Lung (tissue), 12 donors: ENCODE results near the gene CPS1. TPM values are rescaled to one million over a fixed set of nuclear protein-coding genes. Genes with fewer than 3 reads are reported as not detected.

Experiments
- ATAC-seq: fragments of 200-7000 bp; cut with Tn5 transposase; one replicate; pipeline ENCODE4 v1.9.1; 2020; ENCODE audit warnings: moderate number of reproducible peaks; ENCODE audit not compliant: insufficient read depth, low FRiP score
- DNase-seq, 3 donors: peaks; one replicate each; pipeline ENCODE4 v3.0.0-alpha.2; 2013 to 2017
- H3K27ac ChIP-seq, 2 donors: one replicate each; pipeline ENCODE4 v1.5.1; 2013; ENCODE audit warnings: mild to moderate bottlenecking in 2 of 2, moderate library complexity in 2 of 2, control low read depth in 1 of 2, inconsistent platforms in 1 of 2, low read depth in 1 of 2, low read length in 1 of 2
- H3K27me3 ChIP-seq, 3 donors: one replicate each; pipeline ENCODE4 v1.5.1; 2013; ENCODE audit warnings: low read length in 2 of 3; ENCODE audit not compliant: control insufficient read depth in 3 of 3, insufficient read depth in 3 of 3
- H3K36me3 ChIP-seq, 4 donors: one replicate each; pipeline ENCODE4 v1.5.1; 2013; ENCODE audit warnings: low read length in 4 of 4, mild to moderate bottlenecking in 1 of 4, moderate library complexity in 1 of 4; ENCODE audit not compliant: control insufficient read depth in 4 of 4, insufficient read depth in 4 of 4
- H3K4me1 ChIP-seq, 5 donors: one replicate each; pipeline ENCODE4 v1.5.1; 2013; ENCODE audit warnings: low read length in 5 of 5, mild to moderate bottlenecking in 2 of 5, moderate library complexity in 1 of 5; ENCODE audit not compliant: control insufficient read depth in 5 of 5, insufficient read depth in 5 of 5
- H3K4me3 ChIP-seq: one replicate; pipeline ENCODE4 v1.5.1; 2013; ENCODE audit warnings: mild to moderate bottlenecking, control low read depth, moderate library complexity
- H3K9ac ChIP-seq, 2 donors: one replicate each; pipeline ENCODE4 v1.5.1; 2013; ENCODE audit warnings: low read length in 2 of 2, control low read depth in 1 of 2; ENCODE audit not compliant: insufficient read depth in 1 of 2
- H3K9me3 ChIP-seq, 4 donors: one replicate each; pipeline ENCODE4 v1.5.1; 2013; ENCODE audit warnings: low read length in 3 of 4, mild to moderate bottlenecking in 1 of 4, moderate library complexity in 1 of 4; ENCODE audit not compliant: control insufficient read depth in 4 of 4, insufficient read depth in 3 of 4
- WGBS, 2 donors: extraction: QIAGEN DNeasy Blood & Tissue Kit; methylation state at CpG; one replicate each; pipeline ENCODE4 v1.1.7; 2013; 5-methylcytosine and 5-hydroxymethylcytosine counted together
- polyA plus RNA-seq, 2 donors: library from polyadenylated mRNA; stranded (reverse); fragments of 200-250 nt; gene quantifications; one replicate each; pipeline ENCODE4 v1.2.1, GENCODE V29; 2013
- total RNA-seq, 2 donors: library from RNA; depleted of rRNA in 1 of 2; stranded (reverse); fragments of >200 nt in 1 of 2; gene quantifications; one replicate each; pipeline ENCODE4 v1.2.1, GENCODE V29; 2014 to 2021
- TF ChIP-seq, protein P1 (sequence below): IDR thresholded peaks from 2 replicates; pipeline ENCODE4 v1.5.1; 2012; ENCODE audit warnings: mild to moderate bottlenecking; ENCODE audit errors: control extremely low read depth, extremely low read depth
- donor health status: control.
- donor health status: control.
- donor health status: Bipolar disorder and iron deficiency.
- donor health status: healthy.
- donor health status: DM: yes; HTN: yes; CAD: no.

CPS1 gene
- total and polyA plus RNA-seq, 4 donors: 0.35 to 5.0 (median 1.9) TPM

DNA sequence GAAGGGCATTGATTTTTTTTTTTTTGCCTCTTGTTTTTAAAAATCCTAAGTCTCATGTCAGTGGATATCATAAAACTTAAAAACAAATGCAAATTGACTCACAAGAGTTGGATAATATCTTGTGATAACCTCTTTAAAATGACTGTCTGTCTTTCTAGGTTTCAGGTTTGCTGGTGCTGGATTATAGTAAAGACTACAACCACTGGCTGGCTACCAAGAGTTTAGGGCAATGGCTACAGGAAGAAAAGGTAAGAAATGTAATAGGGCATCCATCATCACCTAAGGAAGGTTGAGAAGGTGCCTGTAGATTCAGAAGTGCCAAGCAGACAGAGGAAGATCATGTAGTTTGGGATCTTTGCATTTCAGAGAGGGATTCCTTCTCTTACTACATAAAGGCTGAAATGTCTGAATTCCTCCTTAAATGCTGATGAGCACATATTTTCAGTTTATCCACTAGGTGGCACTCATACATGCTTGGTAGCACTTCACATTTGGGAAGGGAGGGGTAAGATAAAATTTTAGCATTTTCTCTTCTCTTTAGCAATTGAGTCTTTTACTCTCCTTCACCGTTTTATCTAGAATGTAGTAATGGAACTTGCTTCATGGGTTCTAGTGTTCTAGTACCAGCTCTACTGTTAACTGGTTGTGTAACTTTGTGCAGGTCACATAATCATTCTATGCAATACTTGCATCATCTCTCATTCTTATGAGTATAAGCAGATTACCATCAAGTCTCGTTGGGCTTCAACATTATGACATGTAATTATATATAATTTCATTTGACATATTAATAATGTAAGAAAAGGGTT is 21.1 kb downstream of the CPS1 start:
- no peak overlapping the region for H3K4me3 ChIP-seq
- H3K9ac ChIP-seq: no peak overlapping the region
- peak; percentile 58 for ATAC-seq
- TF ChIP-seq, protein P1, sequence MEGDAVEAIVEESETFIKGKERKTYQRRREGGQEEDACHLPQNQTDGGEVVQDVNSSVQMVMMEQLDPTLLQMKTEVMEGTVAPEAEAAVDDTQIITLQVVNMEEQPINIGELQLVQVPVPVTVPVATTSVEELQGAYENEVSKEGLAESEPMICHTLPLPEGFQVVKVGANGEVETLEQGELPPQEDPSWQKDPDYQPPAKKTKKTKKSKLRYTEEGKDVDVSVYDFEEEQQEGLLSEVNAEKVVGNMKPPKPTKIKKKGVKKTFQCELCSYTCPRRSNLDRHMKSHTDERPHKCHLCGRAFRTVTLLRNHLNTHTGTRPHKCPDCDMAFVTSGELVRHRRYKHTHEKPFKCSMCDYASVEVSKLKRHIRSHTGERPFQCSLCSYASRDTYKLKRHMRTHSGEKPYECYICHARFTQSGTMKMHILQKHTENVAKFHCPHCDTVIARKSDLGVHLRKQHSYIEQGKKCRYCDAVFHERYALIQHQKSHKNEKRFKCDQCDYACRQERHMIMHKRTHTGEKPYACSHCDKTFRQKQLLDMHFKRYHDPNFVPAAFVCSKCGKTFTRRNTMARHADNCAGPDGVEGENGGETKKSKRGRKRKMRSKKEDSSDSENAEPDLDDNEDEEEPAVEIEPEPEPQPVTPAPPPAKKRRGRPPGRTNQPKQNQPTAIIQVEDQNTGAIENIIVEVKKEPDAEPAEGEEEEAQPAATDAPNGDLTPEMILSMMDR: peak; percentile 18
- no peaks in the 10 kb centered on the region for H3K27me3 ChIP-seq
- WGBS, 2 donors: 29 to 34% methylated on average over 2 of the region's 2 CpGs
- peak in 2 of 3 donors; percentile 33 to 58 for DNase-seq
- no peak overlapping the region for H3K27ac ChIP-seq
- peaks cover 0 to 4% (median 0%) of the 10 kb centered on the region in 5 donors for H3K4me1 ChIP-seq
- H3K9me3 ChIP-seq: no peaks in the 10 kb centered on the region
- no peaks in the 10 kb centered on the region for H3K36me3 ChIP-seq

DNA sequence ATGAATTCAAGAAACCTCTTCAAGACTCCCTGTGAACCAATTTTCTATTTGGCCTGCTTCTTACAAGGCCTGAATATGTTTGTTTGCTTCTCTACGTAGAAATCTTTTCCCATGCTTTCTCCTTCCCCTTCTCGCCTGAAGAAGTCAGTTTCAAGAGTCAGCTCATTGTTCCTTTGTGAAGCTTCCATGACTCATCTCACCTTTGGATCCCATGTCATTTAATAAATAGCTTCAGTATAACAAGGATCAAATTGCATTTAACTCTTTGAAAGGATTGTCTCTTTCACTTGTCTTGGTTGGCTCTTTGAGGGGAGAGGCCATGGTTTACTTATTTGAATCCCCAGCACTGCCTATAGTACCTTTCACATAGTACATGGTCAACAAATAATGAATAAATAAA is 28.4 kb downstream of the CPS1 start:
- WGBS, 2 donors: 75 to 93% methylated on average over 2 of the region's 2 CpGs
- Histone ChIP-seq H3K36me3 (no peaks in the 10 kb centered on the region), H3K9me3 (no peaks in the 10 kb centered on the region), H3K27me3 (no peaks in the 10 kb centered on the region), H3K4me3 (no peak overlapping the region), H3K4me1 (no peaks in the 10 kb centered on the region), H3K27ac (no peak overlapping the region), H3K9ac (no peak overlapping the region)
- ATAC-seq: no peak
- DNase-seq: no peak
- TF ChIP-seq, protein P1: no peak

DNA sequence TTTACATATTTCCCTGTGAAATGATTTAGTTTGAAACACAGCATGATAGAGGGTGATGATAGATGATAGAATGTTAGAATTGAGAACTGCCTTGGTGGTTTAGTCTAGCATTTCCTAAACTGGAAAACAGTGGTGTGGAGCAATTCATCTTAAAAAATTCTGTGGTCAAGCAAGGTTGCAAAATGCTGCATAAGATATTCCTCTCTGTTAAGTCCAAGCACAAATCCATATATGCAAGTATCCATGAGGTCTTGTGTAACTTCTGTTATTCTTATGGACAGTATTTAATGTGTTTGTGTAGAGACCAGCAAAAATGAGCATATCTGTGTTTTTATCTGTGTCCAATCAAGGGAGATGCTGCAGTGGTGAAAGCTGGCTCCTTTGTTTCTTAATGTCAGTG is 30.0 kb downstream of the CPS1 start:
- Histone ChIP-seq H3K4me3 (no peak overlapping the region), H3K36me3 (no peaks in the 10 kb centered on the region), H3K9ac (no peak overlapping the region), H3K9me3 (no peaks in the 10 kb centered on the region), H3K27me3 (no peaks in the 10 kb centered on the region), H3K27ac (no peak overlapping the region), H3K4me1 (no peaks in the 10 kb centered on the region)
- TF ChIP-seq, protein P1: no peak
- DNase-seq (no peak), ATAC-seq (no peak)

DNA sequence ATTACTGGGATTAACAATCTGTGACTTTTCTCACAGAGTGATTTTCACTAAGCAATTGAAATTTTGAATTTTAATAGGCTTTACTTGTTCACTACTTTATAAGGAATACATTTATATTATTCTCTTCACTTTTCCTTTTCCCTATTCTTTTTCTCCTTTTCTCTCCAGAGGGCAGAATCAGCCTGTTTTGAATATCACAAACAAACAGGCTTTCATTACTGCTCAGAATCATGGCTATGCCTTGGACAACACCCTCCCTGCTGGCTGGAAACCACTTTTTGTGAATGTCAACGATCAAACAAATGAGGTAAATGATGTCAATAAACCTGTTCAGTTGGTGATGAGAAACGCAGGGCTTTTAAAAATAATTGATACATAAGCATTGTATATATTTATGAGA is 35.3 kb downstream of the CPS1 start:
- WGBS, 2 donors: 74 to 79% methylated on average over 2 of the region's 2 CpGs

More for the DNA sequence above, 35.3 kb downstream of the CPS1 start:
- Histone ChIP-seq H3K27ac (no peak overlapping the region), H3K36me3 (no peaks in the 10 kb centered on the region), H3K4me3 (no peak overlapping the region), H3K4me1 (no peaks in the 10 kb centered on the region), H3K9me3 (no peaks in the 10 kb centered on the region), H3K9ac (no peak overlapping the region), H3K27me3 (no peaks in the 10 kb centered on the region)
- DNase-seq (no peak), ATAC-seq (no peak)
- TF ChIP-seq, protein P1: no peak
